Lower lobe of right lung (tissue), 2 donors: ENCODE results near the gene PRR13. TPM values are rescaled to one million over a fixed set of nuclear protein-coding genes. Genes with fewer than 3 reads are reported as not detected.

ENCODE experiments used
- ATAC-seq, 2 donors: fragments of 200-7000 bp; cut with Tn5 transposase; one replicate each; pipeline ENCODE4 v1.9.1; 2020 to 2022; ENCODE audit warnings: mild to moderate bottlenecking in 2 of 2, moderate library complexity in 2 of 2
- DNase-seq: peaks from one replicate; pipeline ENCODE4 v3.0.0-alpha.2; 2020
- H3K27ac ChIP-seq: fragments of 200-600 bp; one replicate; pipeline ENCODE4 v1.8.0; 2022
- H3K27me3 ChIP-seq: fragments of 200-600 bp; one replicate; pipeline ENCODE4 v1.8.0; 2022; ENCODE audit warnings: low read depth
- H3K36me3 ChIP-seq: fragments of 200-600 bp; one replicate; pipeline ENCODE4 v1.8.0; 2022; ENCODE audit warnings: mild to moderate bottlenecking
- H3K4me1 ChIP-seq: fragments of 200-600 bp; one replicate; pipeline ENCODE4 v1.8.0; 2022
- H3K4me3 ChIP-seq: fragments of 200-600 bp; one replicate; pipeline ENCODE4 v1.8.0; 2022; ENCODE audit warnings: mild to moderate bottlenecking
- H3K9me3 ChIP-seq: fragments of 200-600 bp; one replicate; pipeline ENCODE4 v1.8.0; 2022
- CTCF ChIP-seq: fragments of 200-600 bp; IDR thresholded peaks from one replicate; pipeline ENCODE4 v1.8.0; 2022; ENCODE audit warnings: antibody characterized with exemption, mild to moderate bottlenecking
- intact Hi-C: fragments of 100-400 bp; cut with DNase I; formaldehyde crosslinking; loops from one replicate; pipeline ENCODE4 v1.11.0; 2022
- total RNA-seq: library from RNA; stranded (reverse); fragmentation: NEBNext Ultra II Directional; extraction: Animal tissue kit (Norgen Biotek cat#: 25700); gene quantifications from one replicate; pipeline ENCODE4 v1.2.1, GENCODE V29; 2021
- donor health status: DM: no; HTN: yes; CAD: no; lungs with severe emphysema.

The PRR13 gene
- total RNA-seq, 1 donor from 2014 or later = 216 TPM

- TF ChIP-seq CTCF = no peak
- intact Hi-C loops = no loop called here
- DNase-seq (no peak), ATAC-seq (peak; percentile 8 to 13)
- H3K27ac ChIP-seq = no peak overlapping the region
- no peak overlapping the region for H3K4me3 ChIP-seq
- H3K36me3 ChIP-seq = peaks cover 93% of the 10 kb centered on the region
- H3K4me1 ChIP-seq = peaks cover 20% of the 10 kb centered on the region
- no peaks in the 10 kb centered on the region for H3K27me3 ChIP-seq
- H3K9me3 ChIP-seq = no peaks in the 10 kb centered on the region
These were observed 41.2 kb downstream of the PRR13 start for GRCh38 chr12:53482626-53483168.

GRCh38 chr12:53483225-53483978, 41.9 kb downstream of the PRR13 start:
- no peak for TF ChIP-seq CTCF
- ATAC-seq (no peak), DNase-seq (no peak)
- Histone ChIP-seq H3K36me3 (peaks cover 86% of the 10 kb centered on the region), H3K27ac (no peak overlapping the region), H3K4me3 (no peak overlapping the region), H3K9me3 (no peaks in the 10 kb centered on the region), H3K27me3 (no peaks in the 10 kb centered on the region), H3K4me1 (peaks cover 27% of the 10 kb centered on the region)
- intact Hi-C loops = no loop called here

GRCh38 chr12:53483979-53484377, 42.4 kb downstream of the PRR13 start:
- ATAC-seq (no peak), DNase-seq (no peak)
- Histone ChIP-seq H3K27me3 (no peaks in the 10 kb centered on the region), H3K9me3 (no peaks in the 10 kb centered on the region), H3K36me3 (peaks cover 80% of the 10 kb centered on the region), H3K4me3 (no peak overlapping the region), H3K4me1 (peaks cover 27% of the 10 kb centered on the region), H3K27ac (no peak overlapping the region)
- TF ChIP-seq CTCF = no peak
- intact Hi-C loops = no loop called here

DNA sequence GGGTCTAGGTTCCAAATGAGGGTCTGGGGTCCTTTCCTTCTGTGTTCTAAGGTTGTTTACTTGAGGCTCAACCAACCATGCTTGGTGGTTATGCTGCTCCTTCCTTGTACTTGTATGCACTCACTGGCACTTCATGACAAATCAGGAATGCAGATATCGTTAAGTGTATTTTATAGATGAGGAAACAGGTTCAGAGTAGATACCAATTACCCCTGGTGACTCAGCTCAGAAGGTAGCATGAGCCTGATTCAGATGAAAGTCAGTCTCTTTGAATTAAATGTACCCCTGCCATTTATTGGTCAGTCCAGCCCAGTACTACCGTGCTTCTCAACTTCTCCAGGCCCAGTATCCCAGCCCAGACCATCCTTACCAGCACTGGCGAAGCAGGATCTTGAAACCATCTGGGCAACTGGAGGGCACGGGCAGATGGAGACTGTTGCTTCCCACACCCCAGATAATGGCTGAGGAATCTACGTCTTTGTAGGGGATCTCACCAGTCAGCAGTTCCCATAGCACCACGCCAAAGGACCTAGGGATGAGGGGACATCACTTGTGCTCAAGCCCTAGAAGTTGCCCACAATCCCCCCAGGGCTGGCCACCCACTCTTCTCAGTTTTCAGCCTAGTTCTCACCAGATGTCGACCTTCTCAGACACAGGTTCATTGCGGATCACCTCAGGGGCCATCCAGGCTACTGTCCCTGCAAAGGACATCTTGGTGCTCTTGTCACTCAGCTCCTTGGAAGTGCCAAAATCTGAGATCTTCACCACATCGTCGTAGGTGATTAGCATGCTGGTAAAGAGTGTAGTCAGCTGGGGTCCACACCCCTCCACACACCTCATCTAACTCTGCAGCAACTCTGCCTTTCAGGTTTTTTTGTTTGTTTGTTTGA, 43.4 kb downstream of the PRR13 start:
- intact Hi-C loops = no loop called here
- no peak overlapping the region for H3K27ac ChIP-seq
- no peak for TF ChIP-seq CTCF
- H3K36me3 ChIP-seq = peaks cover 71% of the 10 kb centered on the region
- H3K4me3 ChIP-seq = no peak overlapping the region
- peak in 1 of 2 donors; percentile 10 for ATAC-seq
- DNase-seq = no peak
- H3K4me1 ChIP-seq = peaks cover 27% of the 10 kb centered on the region
- H3K27me3 ChIP-seq = no peaks in the 10 kb centered on the region
- no peaks in the 10 kb centered on the region for H3K9me3 ChIP-seq

DNA sequence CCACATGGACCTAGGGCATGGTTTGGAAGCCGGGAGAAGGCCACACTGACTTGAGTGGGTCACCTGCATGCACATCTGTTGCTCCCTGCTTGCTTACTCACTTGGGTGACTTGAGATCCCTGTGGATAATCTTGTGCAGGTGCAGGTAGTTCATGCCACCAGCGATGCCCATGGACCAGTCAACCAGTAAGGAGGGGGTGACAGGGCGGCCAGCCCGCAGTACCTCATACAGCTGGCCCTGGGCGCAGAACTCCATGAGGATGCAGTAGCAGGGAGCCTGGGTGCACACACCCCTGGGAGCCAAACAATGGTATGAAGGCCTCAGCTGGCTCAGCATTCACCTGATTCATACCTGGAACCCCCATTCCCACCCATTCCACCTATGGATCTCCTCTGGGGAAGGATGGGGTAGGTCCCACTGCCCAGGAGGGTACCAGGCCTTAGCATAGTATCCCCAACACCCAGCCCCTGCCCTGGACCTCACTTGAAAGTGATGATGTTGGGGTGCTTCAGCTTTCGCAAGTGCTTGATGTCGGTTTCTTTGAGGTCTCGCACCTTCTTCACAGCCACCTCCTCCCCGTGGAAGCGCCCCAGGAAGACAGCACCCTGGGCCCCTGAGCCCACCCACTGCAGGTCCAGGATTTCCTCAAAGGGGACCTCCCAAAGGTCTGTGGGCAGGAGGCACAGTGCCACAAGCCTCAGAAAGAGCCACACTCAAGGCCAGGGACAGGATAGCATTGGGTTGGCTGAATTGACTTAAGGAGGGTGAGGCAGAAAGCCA, 44.6 kb downstream of the PRR13 start:
- ATAC-seq (no peak), DNase-seq (no peak)
- TF ChIP-seq CTCF = no peak
- H3K27ac ChIP-seq = no peak overlapping the region
- H3K36me3 ChIP-seq = peaks cover 59% of the 10 kb centered on the region
- no peaks in the 10 kb centered on the region for H3K27me3 ChIP-seq
- no peaks in the 10 kb centered on the region for H3K9me3 ChIP-seq
- intact Hi-C loops = no loop called here
- H3K4me3 ChIP-seq = no peak overlapping the region
- H3K4me1 ChIP-seq = peaks cover 21% of the 10 kb centered on the region
